ENCODE measurements around the gene VPS26A.
A peak's percentile ranks its signal among the peaks of the same experiment; 100 is the strongest.

Gene VPS26A

DNA sequence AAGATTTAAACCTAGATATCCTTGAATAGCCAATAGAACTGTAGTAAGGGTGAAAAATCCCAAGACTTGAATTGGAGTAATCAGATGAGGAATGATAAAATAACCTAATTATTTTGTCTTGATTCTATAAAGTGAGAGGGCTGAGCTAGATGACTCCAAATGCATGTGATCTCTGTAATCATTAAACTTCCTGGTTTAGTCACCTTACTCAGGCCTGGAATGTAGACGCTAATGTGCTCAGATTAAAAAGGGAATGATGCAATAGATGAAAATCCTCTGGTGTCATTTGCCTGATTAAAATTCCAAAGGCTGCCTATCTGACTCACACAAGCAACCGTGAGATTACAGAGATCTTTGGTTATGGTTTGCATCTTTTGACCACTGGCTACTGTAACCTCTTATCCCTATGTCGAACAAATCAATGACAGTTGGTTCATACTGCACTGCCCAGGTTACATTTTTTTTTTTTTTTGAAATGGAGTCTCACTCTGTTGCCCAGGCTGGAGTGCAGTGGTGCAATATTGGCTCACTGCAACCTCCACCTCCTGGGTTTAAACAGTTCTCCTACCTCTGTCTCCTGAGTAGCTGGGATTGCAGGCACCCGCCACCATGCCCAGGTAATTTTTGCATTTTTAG is 93.3 kb downstream of the VPS26A start (continued):
- TF ChIP-seq, protein P1, sequence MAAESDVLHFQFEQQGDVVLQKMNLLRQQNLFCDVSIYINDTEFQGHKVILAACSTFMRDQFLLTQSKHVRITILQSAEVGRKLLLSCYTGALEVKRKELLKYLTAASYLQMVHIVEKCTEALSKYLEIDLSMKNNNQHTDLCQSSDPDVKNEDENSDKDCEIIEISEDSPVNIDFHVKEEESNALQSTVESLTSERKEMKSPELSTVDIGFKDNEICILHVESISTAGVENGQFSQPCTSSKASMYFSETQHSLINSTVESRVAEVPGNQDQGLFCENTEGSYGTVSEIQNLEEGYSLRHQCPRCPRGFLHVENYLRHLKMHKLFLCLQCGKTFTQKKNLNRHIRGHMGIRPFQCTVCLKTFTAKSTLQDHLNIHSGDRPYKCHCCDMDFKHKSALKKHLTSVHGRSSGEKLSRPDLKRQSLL (tag by site-specific recombination; IDR thresholded peaks at IDR 0.05), result no peak; the same call in 1 of the 2 replicates
- no peak for TF ChIP-seq ZNF266 (tag by site-specific recombination; IDR thresholded peaks at IDR 0.05; ENCODE audit: low read depth)
- peak; percentile 95 for TF ChIP-seq ZNF24 (tag by site-specific recombination; IDR thresholded peaks at IDR 0.05)
- TF ChIP-seq, protein P2, sequence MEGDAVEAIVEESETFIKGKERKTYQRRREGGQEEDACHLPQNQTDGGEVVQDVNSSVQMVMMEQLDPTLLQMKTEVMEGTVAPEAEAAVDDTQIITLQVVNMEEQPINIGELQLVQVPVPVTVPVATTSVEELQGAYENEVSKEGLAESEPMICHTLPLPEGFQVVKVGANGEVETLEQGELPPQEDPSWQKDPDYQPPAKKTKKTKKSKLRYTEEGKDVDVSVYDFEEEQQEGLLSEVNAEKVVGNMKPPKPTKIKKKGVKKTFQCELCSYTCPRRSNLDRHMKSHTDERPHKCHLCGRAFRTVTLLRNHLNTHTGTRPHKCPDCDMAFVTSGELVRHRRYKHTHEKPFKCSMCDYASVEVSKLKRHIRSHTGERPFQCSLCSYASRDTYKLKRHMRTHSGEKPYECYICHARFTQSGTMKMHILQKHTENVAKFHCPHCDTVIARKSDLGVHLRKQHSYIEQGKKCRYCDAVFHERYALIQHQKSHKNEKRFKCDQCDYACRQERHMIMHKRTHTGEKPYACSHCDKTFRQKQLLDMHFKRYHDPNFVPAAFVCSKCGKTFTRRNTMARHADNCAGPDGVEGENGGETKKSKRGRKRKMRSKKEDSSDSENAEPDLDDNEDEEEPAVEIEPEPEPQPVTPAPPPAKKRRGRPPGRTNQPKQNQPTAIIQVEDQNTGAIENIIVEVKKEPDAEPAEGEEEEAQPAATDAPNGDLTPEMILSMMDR (tag by site-specific recombination; IDR thresholded peaks at IDR 0.05), result no peak
- no peak for TF ChIP-seq ZNF549 (tag by site-specific recombination; IDR thresholded peaks at IDR 0.05)
- no peak for TF ChIP-seq MEIS1 (CRISPR knock-in tag; IDR thresholded peaks at IDR 0.05; ENCODE audit: borderline replicate concordance)
- TF ChIP-seq, protein P3, sequence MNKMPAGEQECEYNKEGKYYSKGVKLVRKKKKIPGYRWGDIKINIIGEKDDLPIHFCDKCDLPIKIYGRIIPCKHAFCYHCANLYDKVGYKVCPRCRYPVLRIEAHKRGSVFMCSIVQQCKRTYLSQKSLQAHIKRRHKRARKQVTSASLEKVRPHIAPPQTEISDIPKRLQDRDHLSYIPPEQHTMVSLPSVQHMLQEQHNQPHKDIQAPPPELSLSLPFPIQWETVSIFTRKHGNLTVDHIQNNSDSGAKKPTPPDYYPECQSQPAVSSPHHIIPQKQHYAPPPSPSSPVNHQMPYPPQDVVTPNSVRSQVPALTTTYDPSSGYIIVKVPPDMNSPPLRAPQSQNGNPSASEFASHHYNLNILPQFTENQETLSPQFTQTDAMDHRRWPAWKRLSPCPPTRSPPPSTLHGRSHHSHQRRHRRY (tag by site-specific recombination; IDR thresholded peaks at IDR 0.05), result no peak
- TF ChIP-seq ZNF2 (tag by site-specific recombination; IDR thresholded peaks at IDR 0.05), result no peak
- TF ChIP-seq, protein P4, sequence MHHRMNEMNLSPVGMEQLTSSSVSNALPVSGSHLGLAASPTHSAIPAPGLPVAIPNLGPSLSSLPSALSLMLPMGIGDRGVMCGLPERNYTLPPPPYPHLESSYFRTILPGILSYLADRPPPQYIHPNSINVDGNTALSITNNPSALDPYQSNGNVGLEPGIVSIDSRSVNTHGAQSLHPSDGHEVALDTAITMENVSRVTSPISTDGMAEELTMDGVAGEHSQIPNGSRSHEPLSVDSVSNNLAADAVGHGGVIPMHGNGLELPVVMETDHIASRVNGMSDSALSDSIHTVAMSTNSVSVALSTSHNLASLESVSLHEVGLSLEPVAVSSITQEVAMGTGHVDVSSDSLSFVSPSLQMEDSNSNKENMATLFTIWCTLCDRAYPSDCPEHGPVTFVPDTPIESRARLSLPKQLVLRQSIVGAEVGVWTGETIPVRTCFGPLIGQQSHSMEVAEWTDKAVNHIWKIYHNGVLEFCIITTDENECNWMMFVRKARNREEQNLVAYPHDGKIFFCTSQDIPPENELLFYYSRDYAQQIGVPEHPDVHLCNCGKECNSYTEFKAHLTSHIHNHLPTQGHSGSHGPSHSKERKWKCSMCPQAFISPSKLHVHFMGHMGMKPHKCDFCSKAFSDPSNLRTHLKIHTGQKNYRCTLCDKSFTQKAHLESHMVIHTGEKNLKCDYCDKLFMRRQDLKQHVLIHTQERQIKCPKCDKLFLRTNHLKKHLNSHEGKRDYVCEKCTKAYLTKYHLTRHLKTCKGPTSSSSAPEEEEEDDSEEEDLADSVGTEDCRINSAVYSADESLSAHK (tag by site-specific recombination; IDR thresholded peaks at IDR 0.05), result no peak
- TF ChIP-seq ZNF558 (tag by site-specific recombination; IDR thresholded peaks at IDR 0.05), result peak; percentile 51; the same call in 1 of the 2 replicates
- TF ChIP-seq ZNF76 (tag by site-specific recombination; IDR thresholded peaks at IDR 0.05; ENCODE audit: borderline replicate concordance, low read depth), result peak; percentile 47; the same call in 1 of the 2 replicates
- TF ChIP-seq YY1 (tag by site-specific recombination; IDR thresholded peaks at IDR 0.05), result no peak
- TF ChIP-seq YY2 (tag by site-specific recombination; IDR thresholded peaks at IDR 0.05), result no peak
- TF ChIP-seq HOXA7 (CRISPR knock-in tag; IDR thresholded peaks at IDR 0.05; ENCODE audit: borderline replicate concordance), result no peak
- no peak for TF ChIP-seq ZNF341 (tag by site-specific recombination; IDR thresholded peaks at IDR 0.05; ENCODE audit: low read depth)
- no peak for TF ChIP-seq ZNF248 (tag by site-specific recombination; IDR thresholded peaks at IDR 0.05)
- TF ChIP-seq SP3 (tag by site-specific recombination; IDR thresholded peaks at IDR 0.05), result peak; percentile 63
- no peak for TF ChIP-seq ZNF223 (tag by site-specific recombination; IDR thresholded peaks at IDR 0.05)
- TF ChIP-seq ZNF654 (tag by site-specific recombination; IDR thresholded peaks at IDR 0.05; ENCODE audit: low read depth), result peak; percentile 19; the same call in 1 of the 2 replicates
- TF ChIP-seq ZNF585B (tag by site-specific recombination; IDR thresholded peaks at IDR 0.05), result no peak
- TF ChIP-seq, protein P5, sequence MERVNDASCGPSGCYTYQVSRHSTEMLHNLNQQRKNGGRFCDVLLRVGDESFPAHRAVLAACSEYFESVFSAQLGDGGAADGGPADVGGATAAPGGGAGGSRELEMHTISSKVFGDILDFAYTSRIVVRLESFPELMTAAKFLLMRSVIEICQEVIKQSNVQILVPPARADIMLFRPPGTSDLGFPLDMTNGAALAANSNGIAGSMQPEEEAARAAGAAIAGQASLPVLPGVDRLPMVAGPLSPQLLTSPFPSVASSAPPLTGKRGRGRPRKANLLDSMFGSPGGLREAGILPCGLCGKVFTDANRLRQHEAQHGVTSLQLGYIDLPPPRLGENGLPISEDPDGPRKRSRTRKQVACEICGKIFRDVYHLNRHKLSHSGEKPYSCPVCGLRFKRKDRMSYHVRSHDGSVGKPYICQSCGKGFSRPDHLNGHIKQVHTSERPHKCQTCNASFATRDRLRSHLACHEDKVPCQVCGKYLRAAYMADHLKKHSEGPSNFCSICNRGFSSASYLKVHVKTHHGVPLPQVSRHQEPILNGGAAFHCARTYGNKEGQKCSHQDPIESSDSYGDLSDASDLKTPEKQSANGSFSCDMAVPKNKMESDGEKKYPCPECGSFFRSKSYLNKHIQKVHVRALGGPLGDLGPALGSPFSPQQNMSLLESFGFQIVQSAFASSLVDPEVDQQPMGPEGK (tag by site-specific recombination; IDR thresholded peaks at IDR 0.05), result no peak; the same call in 1 of the 2 replicates
- no peak for TF ChIP-seq ZNF677 (tag by site-specific recombination; IDR thresholded peaks at IDR 0.05)
- TF ChIP-seq ZNF530 (tag by site-specific recombination; IDR thresholded peaks at IDR 0.05; ENCODE audit: low read depth), result no peak
- TF ChIP-seq, protein P6, sequence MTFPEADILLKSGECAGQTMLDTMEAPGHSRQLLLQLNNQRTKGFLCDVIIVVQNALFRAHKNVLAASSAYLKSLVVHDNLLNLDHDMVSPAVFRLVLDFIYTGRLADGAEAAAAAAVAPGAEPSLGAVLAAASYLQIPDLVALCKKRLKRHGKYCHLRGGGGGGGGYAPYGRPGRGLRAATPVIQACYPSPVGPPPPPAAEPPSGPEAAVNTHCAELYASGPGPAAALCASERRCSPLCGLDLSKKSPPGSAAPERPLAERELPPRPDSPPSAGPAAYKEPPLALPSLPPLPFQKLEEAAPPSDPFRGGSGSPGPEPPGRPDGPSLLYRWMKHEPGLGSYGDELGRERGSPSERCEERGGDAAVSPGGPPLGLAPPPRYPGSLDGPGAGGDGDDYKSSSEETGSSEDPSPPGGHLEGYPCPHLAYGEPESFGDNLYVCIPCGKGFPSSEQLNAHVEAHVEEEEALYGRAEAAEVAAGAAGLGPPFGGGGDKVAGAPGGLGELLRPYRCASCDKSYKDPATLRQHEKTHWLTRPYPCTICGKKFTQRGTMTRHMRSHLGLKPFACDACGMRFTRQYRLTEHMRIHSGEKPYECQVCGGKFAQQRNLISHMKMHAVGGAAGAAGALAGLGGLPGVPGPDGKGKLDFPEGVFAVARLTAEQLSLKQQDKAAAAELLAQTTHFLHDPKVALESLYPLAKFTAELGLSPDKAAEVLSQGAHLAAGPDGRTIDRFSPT (tag by site-specific recombination; IDR thresholded peaks at IDR 0.05), result peak; percentile 82
- no peak for TF ChIP-seq HOXC10 (CRISPR knock-in tag; IDR thresholded peaks at IDR 0.05)
- TF ChIP-seq ZNF623 (tag by site-specific recombination; IDR thresholded peaks at IDR 0.05), result no peak
- 0 out of 2 replicates have a peak, but pooled peaks have one; percentile 55 for TF ChIP-seq ZSCAN23 (tag by site-specific recombination; IDR thresholded peaks at IDR 0.05)
- no peak for TF ChIP-seq ZNF114 (tag by site-specific recombination; IDR thresholded peaks at IDR 0.05)
